ENCODE results near the gene DNAJC25. TPM values are rescaled to one million over a fixed set of nuclear protein-coding genes. Genes with fewer than 3 reads are reported as not detected.
A peak's percentile ranks its signal among the peaks of the same experiment; 100 is the strongest.

DNAJC25 gene
- total RNA-seq (2012; rRNA removed), result 7.6 and 9.8 TPM in 2 replicates

DNA sequence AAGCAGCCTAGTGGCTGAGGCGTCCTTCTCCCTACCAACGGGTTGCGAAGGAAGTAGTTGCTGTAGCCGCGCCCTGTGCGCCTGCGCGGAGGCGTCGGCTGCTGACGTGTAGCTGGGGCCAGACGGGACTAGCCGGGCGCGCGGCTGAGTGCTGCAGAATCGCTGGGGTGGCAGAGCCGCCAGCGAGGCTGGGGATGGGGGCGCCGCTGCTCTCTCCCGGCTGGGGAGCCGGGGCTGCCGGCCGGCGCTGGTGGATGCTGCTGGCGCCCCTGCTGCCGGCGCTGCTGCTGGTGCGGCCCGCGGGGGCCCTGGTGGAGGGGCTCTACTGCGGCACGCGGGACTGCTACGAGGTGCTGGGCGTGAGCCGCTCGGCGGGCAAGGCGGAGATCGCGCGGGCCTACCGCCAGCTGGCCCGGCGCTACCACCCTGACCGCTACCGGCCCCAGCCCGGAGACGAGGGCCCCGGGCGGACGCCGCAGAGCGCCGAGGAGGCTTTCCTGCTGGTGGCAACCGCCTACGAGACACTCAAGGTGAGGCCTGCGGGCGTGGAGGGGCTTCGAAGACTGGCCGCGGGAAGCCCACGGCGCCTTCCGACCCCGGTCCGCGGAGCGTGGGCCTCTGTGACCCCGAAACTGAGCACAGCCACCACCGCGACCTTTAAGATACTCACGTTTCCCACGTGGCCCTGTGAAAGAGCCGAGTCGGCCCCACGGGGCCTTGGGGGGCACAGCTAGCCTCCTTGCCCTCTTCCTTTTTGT is at the start of gene DNAJC25:
Gene DNAJC25, plus strand, starts transcription at position 121 of the 758 bp plus-strand sequence. Its CDS starts 74 bp downstream, at position 195.
- no peaks in the 10 kb centered on the region for H3K36me3 ChIP-seq (ENCODE audit: insufficient read depth, low read length)
- peak within 1 kb of the TSS; percentile 78 for H3K4me3 ChIP-seq (ENCODE audit: low read length)
- H3K4me1 ChIP-seq (ENCODE audit: control insufficient read depth, insufficient read depth, low read length), result peaks cover 21% of the 10 kb centered on the region
- H3K27me3 ChIP-seq (ENCODE audit: control insufficient read depth, insufficient read depth, low read length), result no peaks in the 10 kb centered on the region
- peak within 1 kb of the TSS; percentile 94 for H3K9ac ChIP-seq (ENCODE audit: low read depth, low read length)
- H3K4me2 ChIP-seq (ENCODE audit: low read length), result peak within 1 kb of the TSS; percentile 97
- H3K9me3 ChIP-seq (replicated peaks; ENCODE audit: low read length), result no peaks in the 10 kb centered on the region

DNA sequence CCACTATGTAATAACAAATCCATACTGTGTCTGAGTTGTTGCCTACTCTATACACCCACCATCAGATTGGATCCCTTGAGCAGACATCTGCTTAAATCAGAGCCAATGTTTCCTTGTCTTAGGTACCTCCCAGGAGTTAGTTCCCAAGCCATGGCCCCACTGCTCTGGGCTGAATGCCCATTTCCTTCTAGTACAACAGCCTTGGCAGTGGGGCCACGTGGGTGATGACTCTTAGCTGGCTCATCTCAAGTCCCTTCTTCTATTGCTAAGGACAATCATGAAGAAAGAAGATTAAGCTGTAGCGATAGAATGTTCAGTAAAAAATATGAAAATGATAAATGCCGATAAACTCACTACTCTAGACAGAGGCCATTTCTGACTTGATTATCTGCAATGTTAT is 48.2 kb upstream of the DNAJC25 start:
- H3K9ac ChIP-seq (ENCODE audit: low read depth, low read length), result no peak overlapping the region
- H3K4me3 ChIP-seq (ENCODE audit: low read length), result no peak overlapping the region
- peaks cover 80% of the 10 kb centered on the region for H3K36me3 ChIP-seq (ENCODE audit: insufficient read depth, low read length)
- H3K9me3 ChIP-seq (replicated peaks; ENCODE audit: low read length), result no peaks in the 10 kb centered on the region
- no peak overlapping the region for H3K4me2 ChIP-seq (ENCODE audit: low read length)
- peaks cover 7% of the 10 kb centered on the region for H3K4me1 ChIP-seq (ENCODE audit: control insufficient read depth, insufficient read depth, low read length)
- no peaks in the 10 kb centered on the region for H3K27me3 ChIP-seq (ENCODE audit: control insufficient read depth, insufficient read depth, low read length)

DNA sequence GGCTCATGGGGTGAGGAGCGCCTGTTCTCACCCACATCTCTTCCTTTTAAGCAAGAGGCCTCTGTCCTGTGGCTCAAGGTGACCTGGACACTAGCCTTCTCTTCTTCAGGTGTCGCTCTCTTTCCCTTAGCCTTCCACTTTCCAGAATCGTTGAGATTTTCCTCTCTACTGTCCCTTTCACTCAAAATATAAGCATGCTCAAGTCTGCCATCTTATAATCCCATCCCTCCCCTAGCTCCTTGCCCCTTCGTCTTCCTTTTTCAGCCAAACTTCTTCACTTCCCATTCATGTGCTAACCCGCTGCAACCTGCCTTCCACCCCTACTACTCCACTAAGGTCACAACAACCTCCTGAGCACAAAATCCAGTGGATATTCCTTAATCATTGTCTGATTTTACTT is 44.8 kb upstream of the DNAJC25 start:
- no peak overlapping the region for H3K4me2 ChIP-seq (ENCODE audit: low read length)
- no peaks in the 10 kb centered on the region for H3K27me3 ChIP-seq (ENCODE audit: control insufficient read depth, insufficient read depth, low read length)
- peaks cover 7% of the 10 kb centered on the region for H3K4me1 ChIP-seq (ENCODE audit: control insufficient read depth, insufficient read depth, low read length)
- peaks cover 56% of the 10 kb centered on the region for H3K36me3 ChIP-seq (ENCODE audit: insufficient read depth, low read length)
- H3K9me3 ChIP-seq (replicated peaks; ENCODE audit: low read length), result no peaks in the 10 kb centered on the region
- H3K9ac ChIP-seq (ENCODE audit: low read depth, low read length), result no peak overlapping the region
- H3K4me3 ChIP-seq (ENCODE audit: low read length), result no peak overlapping the region

DNA sequence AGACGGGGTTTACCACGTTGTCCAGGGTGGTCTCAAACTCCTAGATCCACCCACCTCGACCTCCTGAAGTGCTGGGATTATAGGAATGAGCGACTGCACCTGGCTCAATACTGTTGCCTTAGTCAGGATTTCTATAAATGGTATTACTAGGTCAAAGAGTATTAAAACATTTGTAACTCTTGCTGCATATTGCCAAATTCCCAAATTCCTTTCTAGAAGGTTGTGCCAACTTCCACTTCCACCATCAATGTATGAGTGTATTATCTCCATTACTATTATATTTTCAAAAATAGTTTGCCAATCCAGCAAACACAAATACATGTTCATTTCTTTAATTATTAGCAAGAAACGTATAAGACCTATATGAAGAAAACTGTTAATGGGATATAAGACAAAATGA is 42.3 kb upstream of the DNAJC25 start:
- no peaks in the 10 kb centered on the region for H3K27me3 ChIP-seq (ENCODE audit: control insufficient read depth, insufficient read depth, low read length)
- H3K9ac ChIP-seq (ENCODE audit: low read depth, low read length), result no peak overlapping the region
- no peaks in the 10 kb centered on the region for H3K4me1 ChIP-seq (ENCODE audit: control insufficient read depth, insufficient read depth, low read length)
- peaks cover 54% of the 10 kb centered on the region for H3K36me3 ChIP-seq (ENCODE audit: insufficient read depth, low read length)
- H3K4me2 ChIP-seq (ENCODE audit: low read length), result no peak overlapping the region
- H3K9me3 ChIP-seq (replicated peaks; ENCODE audit: low read length), result no peaks in the 10 kb centered on the region
- no peak overlapping the region for H3K4me3 ChIP-seq (ENCODE audit: low read length)

DNA sequence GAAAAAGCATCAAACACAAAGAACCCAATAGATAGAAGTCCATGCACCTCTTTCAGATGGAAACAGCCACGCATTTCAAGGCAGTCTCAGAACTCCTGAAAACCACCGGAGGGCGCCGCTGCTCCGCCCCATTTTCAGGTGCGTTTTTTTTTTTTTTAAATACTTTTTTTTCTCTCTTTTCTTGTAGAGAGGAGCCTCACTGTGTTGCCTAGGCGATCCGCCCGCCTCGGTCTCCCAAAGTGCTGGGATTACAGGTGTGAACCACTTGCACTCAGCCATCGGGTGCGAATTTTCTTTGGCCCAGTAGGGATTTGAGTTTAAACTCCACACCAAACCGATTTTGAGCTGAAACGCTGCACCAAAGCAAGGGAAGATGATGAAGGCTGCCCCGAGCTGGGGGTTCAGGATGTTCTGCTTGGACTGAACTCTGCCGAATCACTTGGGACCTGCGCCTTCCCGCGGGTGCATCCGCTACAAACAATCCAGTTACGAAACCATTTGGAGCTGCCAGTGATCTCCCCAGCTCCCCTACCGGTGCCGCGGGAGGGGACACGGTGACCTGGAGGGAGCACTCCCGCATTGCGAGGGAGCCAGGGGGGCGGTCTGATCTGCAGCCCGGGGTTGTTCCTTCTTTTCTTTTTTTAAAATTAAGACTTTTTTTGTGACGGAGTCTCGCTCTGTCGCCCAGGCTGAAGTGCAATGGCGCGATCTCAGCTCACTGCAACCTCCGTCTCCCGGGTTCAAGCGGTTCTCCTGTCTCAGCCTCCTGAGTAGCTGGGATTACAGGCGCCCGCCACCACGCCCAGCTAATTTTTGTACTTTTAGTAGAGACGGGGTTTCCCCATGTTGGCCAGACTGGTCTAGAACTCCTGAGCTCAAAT is 33.0 kb upstream of the DNAJC25 start:
- H3K36me3 ChIP-seq (ENCODE audit: insufficient read depth, low read length), result peaks cover 32% of the 10 kb centered on the region
- no peaks in the 10 kb centered on the region for H3K9me3 ChIP-seq (replicated peaks; ENCODE audit: low read length)
- peak overlapping the region; percentile 81 for H3K4me2 ChIP-seq (ENCODE audit: low read length)
- H3K9ac ChIP-seq (ENCODE audit: low read depth, low read length), result peak overlapping the region; percentile 82
- no peaks in the 10 kb centered on the region for H3K27me3 ChIP-seq (ENCODE audit: control insufficient read depth, insufficient read depth, low read length)
- peaks cover 16% of the 10 kb centered on the region for H3K4me1 ChIP-seq (ENCODE audit: control insufficient read depth, insufficient read depth, low read length)
- H3K4me3 ChIP-seq (ENCODE audit: low read length), result peak overlapping the region; percentile 83

DNA sequence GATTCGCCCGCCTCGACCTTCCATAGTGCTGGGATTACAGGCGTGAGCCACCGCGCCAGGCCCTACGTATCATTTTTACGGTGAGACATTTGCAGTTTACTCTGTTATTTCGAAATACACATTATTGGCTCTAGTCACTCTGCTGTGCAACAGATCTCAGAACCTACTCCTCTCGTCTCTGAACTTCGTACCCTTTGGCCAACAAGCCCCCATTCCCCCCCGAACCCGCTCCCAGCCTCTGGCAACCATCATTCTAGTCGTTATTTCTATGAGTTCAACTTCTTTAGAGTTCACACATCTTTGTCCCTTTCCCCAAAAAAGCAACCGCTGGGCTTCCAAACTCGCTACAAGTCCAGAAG is 32.4 kb upstream of the DNAJC25 start:
- Histone ChIP-seq H3K4me3 (ENCODE audit: low read length) (peak overlapping the region; percentile 83), H3K27me3 (ENCODE audit: control insufficient read depth, insufficient read depth, low read length) (no peaks in the 10 kb centered on the region), H3K4me2 (ENCODE audit: low read length) (peak overlapping the region; percentile 81), H3K9me3 (replicated peaks; ENCODE audit: low read length) (no peaks in the 10 kb centered on the region), H3K36me3 (ENCODE audit: insufficient read depth, low read length) (peaks cover 26% of the 10 kb centered on the region), H3K9ac (ENCODE audit: low read depth, low read length) (peak overlapping the region; percentile 82), H3K4me1 (ENCODE audit: control insufficient read depth, insufficient read depth, low read length) (peaks cover 16% of the 10 kb centered on the region)

DNA sequence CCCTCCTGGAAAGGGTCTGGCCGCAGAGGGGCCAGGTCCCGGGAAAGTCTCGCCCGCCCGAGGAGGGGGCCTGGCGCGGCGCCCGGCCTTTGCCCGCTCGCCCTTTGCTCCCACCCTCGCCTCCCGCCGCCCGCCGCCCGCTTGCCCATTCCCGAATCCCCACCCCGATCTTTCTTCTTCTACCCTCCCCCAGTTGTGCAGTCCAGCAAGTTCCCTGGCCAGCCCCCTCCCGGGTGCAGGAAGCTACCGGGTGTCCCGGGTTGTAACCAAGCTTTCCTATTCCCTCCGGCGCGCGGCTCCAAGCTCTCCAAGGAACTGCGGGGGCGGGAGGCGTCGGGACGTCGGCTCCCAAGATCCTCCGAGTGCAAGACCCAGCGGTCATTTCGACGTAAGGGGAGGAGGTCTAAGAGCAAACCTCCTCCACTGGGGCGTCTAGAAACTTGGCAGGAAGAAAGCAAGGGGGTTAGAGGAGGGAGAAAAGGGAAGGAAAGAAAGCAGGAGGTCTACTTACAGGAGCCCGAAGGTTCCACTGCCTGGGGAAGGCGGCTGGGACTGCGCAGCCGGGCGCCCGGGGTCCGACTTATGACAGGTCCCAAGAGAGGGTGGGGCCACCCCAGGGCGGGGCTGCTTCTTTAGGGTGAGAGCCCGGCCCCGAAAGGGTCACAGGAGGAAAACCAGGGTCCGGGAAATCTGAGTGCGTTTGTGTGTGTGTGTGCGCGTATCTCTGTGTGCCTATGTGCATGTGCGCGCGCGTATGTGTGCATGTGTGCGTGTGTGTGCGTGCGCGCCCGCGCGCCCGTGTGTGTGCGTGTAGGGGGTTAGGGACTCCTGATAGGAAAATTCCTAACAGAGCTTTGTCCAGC is 31.8 kb upstream of the DNAJC25 start, which contains the start of gene PTGR1:
Gene PTGR1, minus strand, starts transcription at position 556 of the 863 bp plus-strand sequence. CDS start 2,225 bp downstream, outside the sequence.
- Histone ChIP-seq H3K4me3 (ENCODE audit: low read length) (peak within 1 kb of the TSS; percentile 83), H3K9ac (ENCODE audit: low read depth, low read length) (peak within 1 kb of the TSS; percentile 82)

DNA sequence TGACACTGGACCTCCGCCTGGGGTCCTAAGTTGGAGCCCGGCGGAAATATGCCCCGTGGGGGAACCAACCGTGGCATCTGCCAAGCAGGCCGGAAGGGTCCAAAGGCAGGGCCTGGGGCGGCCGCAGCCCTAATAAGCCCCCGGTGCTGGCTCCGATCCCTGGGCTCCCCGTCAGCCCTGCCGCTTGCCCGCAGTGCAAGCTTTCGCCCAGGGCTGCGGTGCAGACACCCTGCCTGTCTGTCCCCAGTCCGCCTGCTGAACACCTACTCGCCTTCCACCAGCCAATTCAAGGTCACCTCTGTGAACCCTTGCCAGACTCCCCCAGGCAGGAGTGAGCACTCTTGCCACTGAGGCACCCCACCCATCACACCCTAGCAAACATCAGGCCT is 31.2 kb upstream of the DNAJC25 start:
- H3K4me1 ChIP-seq (ENCODE audit: control insufficient read depth, insufficient read depth, low read length), result peaks cover 16% of the 10 kb centered on the region
- H3K9ac ChIP-seq (ENCODE audit: low read depth, low read length), result peak overlapping the region; percentile 82
- peaks cover 19% of the 10 kb centered on the region for H3K36me3 ChIP-seq (ENCODE audit: insufficient read depth, low read length)
- H3K4me3 ChIP-seq (ENCODE audit: low read length), result peak overlapping the region; percentile 83
- H3K27me3 ChIP-seq (ENCODE audit: control insufficient read depth, insufficient read depth, low read length), result no peaks in the 10 kb centered on the region
- H3K4me2 ChIP-seq (ENCODE audit: low read length), result peak overlapping the region; percentile 81
- H3K9me3 ChIP-seq (replicated peaks; ENCODE audit: low read length), result no peaks in the 10 kb centered on the region

More for the DNA sequence above, 31.8 kb upstream of the DNAJC25 start, which contains the start of gene PTGR1:
- peak within 1 kb of the TSS; percentile 81 for H3K4me2 ChIP-seq (ENCODE audit: low read length)
- peaks cover 16% of the 10 kb centered on the region for H3K4me1 ChIP-seq (ENCODE audit: control insufficient read depth, insufficient read depth, low read length)
- no peaks in the 10 kb centered on the region for H3K9me3 ChIP-seq (replicated peaks; ENCODE audit: low read length)
- H3K36me3 ChIP-seq (ENCODE audit: insufficient read depth, low read length), result peaks cover 20% of the 10 kb centered on the region
- no peaks in the 10 kb centered on the region for H3K27me3 ChIP-seq (ENCODE audit: control insufficient read depth, insufficient read depth, low read length)

DNA sequence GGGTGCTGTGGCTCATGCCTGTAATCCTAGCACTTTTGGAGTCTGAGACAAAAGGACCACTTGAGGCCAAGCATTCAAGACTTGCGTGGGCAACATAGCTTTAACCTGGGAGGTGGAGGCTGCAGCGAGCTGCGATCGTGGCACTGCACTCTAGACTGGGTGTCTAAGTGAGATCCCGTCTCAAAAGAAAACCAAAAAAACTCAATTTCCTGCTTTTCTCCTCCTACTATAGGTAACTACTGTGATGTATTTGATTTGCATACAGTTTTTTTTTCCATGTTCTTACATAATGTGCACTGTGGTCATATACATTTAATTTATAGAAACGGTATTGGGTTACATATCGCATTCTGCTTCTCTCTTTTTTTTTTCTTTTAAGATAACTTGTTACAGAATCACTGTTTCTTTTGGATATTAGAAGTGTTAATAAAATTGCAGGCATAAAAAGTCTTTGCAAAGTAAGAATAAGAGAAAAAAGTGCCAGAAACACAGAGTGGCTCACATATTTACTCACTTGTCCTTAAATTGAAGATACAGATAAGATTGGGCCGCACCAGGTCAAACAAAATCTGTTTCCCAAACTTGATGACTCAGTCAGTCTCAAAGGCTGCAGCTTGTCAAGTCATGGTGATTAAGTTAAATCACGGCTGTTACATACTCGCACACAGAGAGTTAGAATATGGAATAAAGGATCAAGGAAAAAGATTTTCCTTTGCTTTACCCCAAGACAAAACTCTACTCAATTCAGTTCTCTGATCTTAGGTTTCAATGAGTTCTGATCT is 29.7 kb upstream of the DNAJC25 start:
- no peaks in the 10 kb centered on the region for H3K9me3 ChIP-seq (replicated peaks; ENCODE audit: low read length)
- H3K27me3 ChIP-seq (ENCODE audit: control insufficient read depth, insufficient read depth, low read length), result no peaks in the 10 kb centered on the region
- no peak overlapping the region for H3K4me3 ChIP-seq (ENCODE audit: low read length)
- peak overlapping the region; percentile 31 for H3K9ac ChIP-seq (ENCODE audit: low read depth, low read length)
- H3K4me1 ChIP-seq (ENCODE audit: control insufficient read depth, insufficient read depth, low read length), result peaks cover 16% of the 10 kb centered on the region
- H3K36me3 ChIP-seq (ENCODE audit: insufficient read depth, low read length), result peaks cover 7% of the 10 kb centered on the region
- no peak overlapping the region for H3K4me2 ChIP-seq (ENCODE audit: low read length)

DNA sequence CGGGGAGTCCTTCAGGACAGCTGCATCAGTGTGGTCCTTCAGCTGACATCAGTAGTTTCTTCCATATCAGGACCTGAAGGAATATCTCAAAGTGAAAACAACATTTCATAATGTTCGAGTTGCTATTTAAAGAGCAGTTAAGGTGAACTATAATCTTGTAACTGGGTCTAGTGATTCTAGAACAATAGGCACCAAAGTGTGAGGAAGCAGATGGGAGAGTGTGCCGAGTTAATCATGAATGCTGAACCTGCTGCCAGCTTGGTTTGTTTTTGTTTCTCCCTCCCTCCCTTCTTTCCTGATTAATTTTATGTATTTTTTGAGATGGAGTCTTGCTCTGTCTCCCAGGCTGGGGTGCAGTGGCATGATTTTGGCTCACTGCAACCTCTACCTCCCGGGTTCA is 28.1 kb upstream of the DNAJC25 start:
- H3K9ac ChIP-seq (ENCODE audit: low read depth, low read length), result no peak overlapping the region
- no peaks in the 10 kb centered on the region for H3K9me3 ChIP-seq (replicated peaks; ENCODE audit: low read length)
- H3K4me3 ChIP-seq (ENCODE audit: low read length), result no peak overlapping the region
- H3K36me3 ChIP-seq (ENCODE audit: insufficient read depth, low read length), result no peaks in the 10 kb centered on the region
- no peak overlapping the region for H3K4me2 ChIP-seq (ENCODE audit: low read length)
- H3K27me3 ChIP-seq (ENCODE audit: control insufficient read depth, insufficient read depth, low read length), result no peaks in the 10 kb centered on the region
- H3K4me1 ChIP-seq (ENCODE audit: control insufficient read depth, insufficient read depth, low read length), result peaks cover 16% of the 10 kb centered on the region
